Measurements from ENCODE around the gene PISD. TPM values are rescaled to one million over a fixed set of nuclear protein-coding genes. Genes with fewer than 3 reads are reported as not detected.
A peak's percentile ranks its signal among the peaks of the same experiment; 100 is the strongest.

The PISD gene
- total RNA-seq, 2 donors from 2014 or later, result 39.1 to 43.4 TPM

- no peak for TF ChIP-seq CTCF (conservative IDR thresholded peaks at IDR 0.05)
- no peak overlapping the region for H3K27ac ChIP-seq (ENCODE audit: low read depth, low read length)
- peaks cover 25% of the 10 kb centered on the region for H3K4me1 ChIP-seq (ENCODE audit: control insufficient read depth, insufficient read depth, low read length)
- Mint-ChIP-seq H3K4me1 (peaks cover 31% of the 10 kb centered on the region), H3K9me3 (no peaks in the 10 kb centered on the region), H3K27ac (peak overlapping the region; percentile 37), H3K4me3 (no peak overlapping the region), H3K36me3 (ENCODE audit: low read depth) (no peaks in the 10 kb centered on the region), H3K27me3 (ENCODE audit: insufficient read depth) (no peaks in the 10 kb centered on the region)
- no peak overlapping the region for H3K4me3 ChIP-seq (ENCODE audit: low read length)
- H3K9me3 ChIP-seq (ENCODE audit: control insufficient read depth, low read length), result no peaks in the 10 kb centered on the region
- WGBS, 2 experiments (ENCODE audit: insufficient coverage in 1 of 2, insufficient read length in 1 of 2), result 100% methylated on average over 1 of the region's 1 CpG
- H3K9ac ChIP-seq (ENCODE audit: extremely low read depth, low read length, poor library complexity, severe bottlenecking), result no peak overlapping the region
- peaks cover 19% of the 10 kb centered on the region for H3K36me3 ChIP-seq (ENCODE audit: control insufficient read depth, insufficient read depth, low read length)
- DNase-seq, result no peak
- no peaks in the 10 kb centered on the region for H3K27me3 ChIP-seq (ENCODE audit: control insufficient read depth, insufficient read depth, low read length, poor library complexity, severe bottlenecking)
These were observed 33.7 kb downstream of the PISD start for GRCh38 chr22:31628362-31628761.

- no peak overlapping the region for H3K4me3 Mint-ChIP-seq
These were observed 34.7 kb downstream of the PISD start for GRCh38 chr22:31627223-31627731.

GRCh38 chr22:31626427-31627150 lies 35.4 kb downstream of the PISD start:
- WGBS, 2 experiments (ENCODE audit: insufficient coverage in 1 of 2, insufficient read length in 1 of 2), result 79 to 84% methylated on average over 7 to 15 of the region's 15 CpGs
- peak; percentile 45 for DNase-seq
- no peak for TF ChIP-seq CTCF (conservative IDR thresholded peaks at IDR 0.05)
- Histone ChIP-seq H3K4me1 (ENCODE audit: control insufficient read depth, insufficient read depth, low read length) (peaks cover 25% of the 10 kb centered on the region), H3K36me3 (ENCODE audit: control insufficient read depth, insufficient read depth, low read length) (peaks cover 21% of the 10 kb centered on the region), H3K27ac (ENCODE audit: low read depth, low read length) (peak overlapping the region; percentile 87), H3K4me3 (ENCODE audit: low read length) (no peak overlapping the region), H3K9me3 (ENCODE audit: control insufficient read depth, low read length) (no peaks in the 10 kb centered on the region), H3K9ac (ENCODE audit: extremely low read depth, low read length, poor library complexity, severe bottlenecking) (no peak overlapping the region), H3K27me3 (ENCODE audit: control insufficient read depth, insufficient read depth, low read length, poor library complexity, severe bottlenecking) (no peaks in the 10 kb centered on the region)
- peaks cover 31% of the 10 kb centered on the region for H3K4me1 Mint-ChIP-seq
- no peaks in the 10 kb centered on the region for H3K9me3 Mint-ChIP-seq
- H3K27ac Mint-ChIP-seq, result peak overlapping the region; percentile 64
- H3K4me3 Mint-ChIP-seq, result peak overlapping the region; percentile 33
- no peaks in the 10 kb centered on the region for H3K36me3 Mint-ChIP-seq (ENCODE audit: low read depth)
- no peaks in the 10 kb centered on the region for H3K27me3 Mint-ChIP-seq (ENCODE audit: insufficient read depth)

More at GRCh38 chr22:31627223-31627731, 34.7 kb downstream of the PISD start:
- Histone ChIP-seq H3K27ac (ENCODE audit: low read depth, low read length) (no peak overlapping the region), H3K36me3 (ENCODE audit: control insufficient read depth, insufficient read depth, low read length) (peaks cover 19% of the 10 kb centered on the region), H3K4me3 (ENCODE audit: low read length) (no peak overlapping the region), H3K27me3 (ENCODE audit: control insufficient read depth, insufficient read depth, low read length, poor library complexity, severe bottlenecking) (no peaks in the 10 kb centered on the region), H3K4me1 (ENCODE audit: control insufficient read depth, insufficient read depth, low read length) (peaks cover 25% of the 10 kb centered on the region), H3K9ac (ENCODE audit: extremely low read depth, low read length, poor library complexity, severe bottlenecking) (no peak overlapping the region), H3K9me3 (ENCODE audit: control insufficient read depth, low read length) (no peaks in the 10 kb centered on the region)
- Mint-ChIP-seq H3K36me3 (ENCODE audit: low read depth) (no peaks in the 10 kb centered on the region), H3K27ac (no peak overlapping the region), H3K4me1 (peaks cover 31% of the 10 kb centered on the region), H3K9me3 (no peaks in the 10 kb centered on the region), H3K27me3 (ENCODE audit: insufficient read depth) (no peaks in the 10 kb centered on the region)
- WGBS, 2 experiments (ENCODE audit: insufficient coverage in 1 of 2, insufficient read length in 1 of 2), result 93 to 97% methylated on average over 5 to 8 of the region's 8 CpGs
- TF ChIP-seq CTCF (conservative IDR thresholded peaks at IDR 0.05), result no peak
- no peak for DNase-seq
